Mesenchymal stem cell (in vitro differentiated cells and primary cell): ENCODE data around the gene P4HB.

Experiments used
- DNase-seq: peaks from one replicate; pipeline ENCODE4 v3.0.0-alpha.2; 2013
- H2AFZ ChIP-seq: one replicate; pipeline ENCODE4 v1.6.1; 2013; ENCODE audit warnings: low read depth, mild to moderate bottlenecking, control low read depth, inconsistent platforms, low read length, moderate library complexity
- H2AK5ac ChIP-seq: 2 replicates; pipeline ENCODE4 v1.6.1; 2013; ENCODE audit warnings: low read length, moderate library complexity, mild to moderate bottlenecking, inconsistent platforms; ENCODE audit not compliant: severe bottlenecking
- H2BK120ac ChIP-seq: one replicate; pipeline ENCODE4 v1.6.1; 2013; ENCODE audit warnings: low read depth, mild to moderate bottlenecking, inconsistent platforms, low read length, moderate library complexity
- H2BK12ac ChIP-seq, 2 experiments: one replicate each; pipeline ENCODE4 v1.6.1; 2013; ENCODE audit warnings: inconsistent platforms in 2 of 2, low read length in 2 of 2, mild to moderate bottlenecking in 2 of 2, moderate library complexity in 2 of 2, control low read depth in 1 of 2
- H2BK15ac ChIP-seq: one replicate; pipeline ENCODE4 v1.6.1; 2013; ENCODE audit warnings: mild to moderate bottlenecking, low read depth, inconsistent platforms; ENCODE audit not compliant: poor library complexity, severe bottlenecking
- H2BK5ac ChIP-seq: 2 replicates; pipeline ENCODE4 v1.6.1; 2013; ENCODE audit warnings: low read depth, mild to moderate bottlenecking, low read length, control low read depth, inconsistent platforms; ENCODE audit not compliant: poor library complexity, severe bottlenecking
- H3K14ac ChIP-seq, 2 experiments: one replicate each; pipeline ENCODE4 v1.6.1; 2013; ENCODE audit warnings: inconsistent platforms in 2 of 2, low read length in 2 of 2, control low read depth in 1 of 2, mild to moderate bottlenecking in 1 of 2, moderate library complexity in 1 of 2
- H3K18ac ChIP-seq, 2 experiments: one replicate each; pipeline ENCODE4 v1.6.1; 2013; ENCODE audit warnings: inconsistent platforms in 2 of 2, low read length in 2 of 2, control low read depth in 1 of 2, low read depth in 1 of 2, mild to moderate bottlenecking in 1 of 2
- H3K23ac ChIP-seq, 2 experiments: one replicate each; pipeline ENCODE4 v1.6.1; 2013; ENCODE audit warnings: inconsistent platforms in 2 of 2, low read length in 2 of 2, mild to moderate bottlenecking in 2 of 2, moderate library complexity in 2 of 2, control low read depth in 1 of 2
- H3K27ac ChIP-seq: 2 replicates; pipeline ENCODE4 v1.5.1; 2013; ENCODE audit warnings: mild to moderate bottlenecking, moderate library complexity, low read length, control low read depth, inconsistent platforms; ENCODE audit not compliant: poor library complexity, severe bottlenecking
- H3K27me3 ChIP-seq, 2 experiments: 2 replicates each; pipeline versions ENCODE4 v1.6.1 to v1.7.0; 2013; ENCODE audit warnings: low read length in 2 of 2, mild to moderate bottlenecking in 2 of 2, moderate library complexity in 2 of 2, control low read depth in 1 of 2, inconsistent platforms in 1 of 2; ENCODE audit not compliant: control insufficient read depth in 1 of 2, insufficient read depth in 1 of 2
- H3K36me3 ChIP-seq, 2 experiments: 2 replicates each; pipeline versions ENCODE4 v1.6.1 to v1.7.0; 2013; ENCODE audit warnings: low read length in 2 of 2, control low read depth in 1 of 2, inconsistent platforms in 1 of 2, low read depth in 1 of 2, mild to moderate bottlenecking in 1 of 2; ENCODE audit not compliant: insufficient read depth in 2 of 2, control insufficient read depth in 1 of 2
- H3K4ac ChIP-seq, 2 experiments: one replicate each; pipeline ENCODE4 v1.6.1; 2013; ENCODE audit warnings: inconsistent platforms in 2 of 2, low read length in 2 of 2, mild to moderate bottlenecking in 2 of 2, moderate library complexity in 2 of 2, control low read depth in 1 of 2, low read depth in 1 of 2
- H3K4me1 ChIP-seq: 2 replicates; pipeline ENCODE4 v1.6.1; 2013; ENCODE audit warnings: low read depth, low read length, control low read depth; ENCODE audit not compliant: control insufficient read depth, insufficient read depth
- H3K4me2 ChIP-seq: 2 replicates; pipeline ENCODE4 v1.6.1; 2013; ENCODE audit warnings: low read length, mild to moderate bottlenecking, inconsistent platforms; ENCODE audit not compliant: poor library complexity, severe bottlenecking
- H3K4me3 ChIP-seq, 2 experiments: 2 replicates each; pipeline versions ENCODE4 v1.5.1 to v1.7.0; 2013; ENCODE audit warnings: low read length in 2 of 2, mild to moderate bottlenecking in 2 of 2, control low read depth in 1 of 2, low read depth in 1 of 2; ENCODE audit not compliant: insufficient read depth in 1 of 2
- H3K79me1 ChIP-seq: replicated peaks from 2 replicates; pipeline ENCODE4 v1.6.1; 2013; ENCODE audit warnings: mild to moderate bottlenecking, control low read depth, low read length, inconsistent platforms; ENCODE audit not compliant: poor library complexity, severe bottlenecking
- H3K9ac ChIP-seq: 2 replicates; pipeline ENCODE4 v1.7.0; 2013; ENCODE audit warnings: mild to moderate bottlenecking, low read length, moderate library complexity
- H3K9me3 ChIP-seq: 2 replicates; pipeline ENCODE4 v1.7.0; 2013; ENCODE audit warnings: mild to moderate bottlenecking, low read length; ENCODE audit not compliant: control insufficient read depth
- H4K8ac ChIP-seq: one replicate; pipeline ENCODE4 v1.6.1; 2013; ENCODE audit warnings: inconsistent platforms, mild to moderate bottlenecking, low read length, moderate library complexity
- H4K91ac ChIP-seq: one replicate; pipeline ENCODE4 v1.6.1; 2013; ENCODE audit warnings: mild to moderate bottlenecking, low read length, inconsistent platforms
- WGBS: methylation state at CpG from one replicate; pipeline ENCODE4 v1.1.7; 2013; ENCODE audit warnings: mixed read lengths; 5-methylcytosine and 5-hydroxymethylcytosine counted together

The P4HB gene

GRCh38 chr17:81884968-81885367 is 24.6 kb upstream of the P4HB start:
- H4K91ac ChIP-seq: no peak overlapping the region

GRCh38 chr17:81884520-81884919 is 24.2 kb upstream of the P4HB start:
- Histone ChIP-seq H2AK5ac (no peak overlapping the region), H3K4me1 (peaks cover 25% of the 10 kb centered on the region), H4K91ac (no peak overlapping the region), H3K4ac (no peak overlapping the region), H4K8ac (no peak overlapping the region), H3K27me3 (no peaks in the 10 kb centered on the region), H2BK12ac (no peak overlapping the region), H2BK5ac (no peak overlapping the region), H3K23ac (no peak overlapping the region), H3K79me1 (peaks cover 25% of the 10 kb centered on the region), H3K4me2 (no peak overlapping the region), H2BK15ac (no peak overlapping the region), H3K27ac (no peak overlapping the region), H3K4me3 (no peak overlapping the region), H3K9ac (peak overlapping the region; percentile 14), H3K14ac (no peak overlapping the region), H3K36me3 (peaks cover 74 to 75% of the 10 kb centered on the region in 2 experiments), H2BK120ac (no peak overlapping the region), H3K18ac (no peak overlapping the region), H3K9me3 (no peaks in the 10 kb centered on the region), H2AFZ (no peak overlapping the region)
- WGBS: 96% methylated on average over 11 of the region's 11 CpGs
- no peak for DNase-seq

More at GRCh38 chr17:81884968-81885367, 24.6 kb upstream of the P4HB start:
- H2BK12ac ChIP-seq: no peak overlapping the region
- no peak overlapping the region for H2BK120ac ChIP-seq
- H3K27ac ChIP-seq: no peak overlapping the region
- no peak overlapping the region for H3K4me3 ChIP-seq
- no peak overlapping the region for H4K8ac ChIP-seq
- peaks cover 28% of the 10 kb centered on the region for H3K4me1 ChIP-seq
- peak overlapping the region; percentile 14 for H3K9ac ChIP-seq
- H3K36me3 ChIP-seq: peaks cover 74 to 76% of the 10 kb centered on the region in 2 experiments
- H3K4ac ChIP-seq: no peak overlapping the region
- H3K79me1 ChIP-seq: peaks cover 28% of the 10 kb centered on the region
- H2BK5ac ChIP-seq: no peak overlapping the region
- H3K4me2 ChIP-seq: no peak overlapping the region
- no peaks in the 10 kb centered on the region for H3K9me3 ChIP-seq
- no peak overlapping the region for H2AFZ ChIP-seq
- H2BK15ac ChIP-seq: no peak overlapping the region
- H3K14ac ChIP-seq: no peak overlapping the region
- no peak overlapping the region for H3K18ac ChIP-seq
- H2AK5ac ChIP-seq: no peak overlapping the region
- H3K23ac ChIP-seq: no peak overlapping the region
- DNase-seq: no peak
- no peaks in the 10 kb centered on the region for H3K27me3 ChIP-seq
- 97% methylated on average over 5 of the region's 5 CpGs for WGBS

- no peak overlapping the region for H2AK5ac ChIP-seq
- no peak overlapping the region for H2BK15ac ChIP-seq
- no peak overlapping the region for H4K91ac ChIP-seq
- no peak overlapping the region for H2AFZ ChIP-seq
- no peak overlapping the region for H4K8ac ChIP-seq
- H3K79me1 ChIP-seq: peaks cover 8% of the 10 kb centered on the region
- no peak overlapping the region for H3K4me2 ChIP-seq
- no peak overlapping the region for H2BK12ac ChIP-seq
- H3K36me3 ChIP-seq: peaks cover 35 to 41% of the 10 kb centered on the region in 2 experiments
- H3K27me3 ChIP-seq: no peaks in the 10 kb centered on the region
- no peak overlapping the region for H2BK5ac ChIP-seq
- no peaks in the 10 kb centered on the region for H3K4me1 ChIP-seq
- no peak overlapping the region for H3K23ac ChIP-seq
- H3K9ac ChIP-seq: no peak overlapping the region
- DNase-seq: no peak
- no peak overlapping the region for H3K18ac ChIP-seq
- no peak overlapping the region for H3K4me3 ChIP-seq
- no peaks in the 10 kb centered on the region for H3K9me3 ChIP-seq
- no peak overlapping the region for H3K27ac ChIP-seq
- H3K14ac ChIP-seq: no peak overlapping the region
- 90% methylated on average over 5 of the region's 5 CpGs for WGBS
- no peak overlapping the region for H2BK120ac ChIP-seq
- no peak overlapping the region for H3K4ac ChIP-seq
These were observed 18.8 kb upstream of the P4HB start for GRCh38 chr17:81879121-81879520.

GRCh38 chr17:81878294-81878693 is 18.0 kb upstream of the P4HB start:
- H3K14ac ChIP-seq: no peak overlapping the region
- H2AK5ac ChIP-seq: no peak overlapping the region
- no peak overlapping the region for H2BK12ac ChIP-seq
- H3K4me2 ChIP-seq: no peak overlapping the region
- 96% methylated on average over 3 of the region's 3 CpGs for WGBS
- H3K4me3 ChIP-seq: no peak overlapping the region
- H4K8ac ChIP-seq: no peak overlapping the region
- H3K79me1 ChIP-seq: peaks cover 6% of the 10 kb centered on the region
- peaks cover 27 to 39% of the 10 kb centered on the region in 2 experiments for H3K36me3 ChIP-seq
- no peak overlapping the region for H3K27ac ChIP-seq
- no peaks in the 10 kb centered on the region for H3K27me3 ChIP-seq
- no peak overlapping the region for H4K91ac ChIP-seq
- H2BK120ac ChIP-seq: no peak overlapping the region
- H3K23ac ChIP-seq: no peak overlapping the region
- no peak overlapping the region for H2BK5ac ChIP-seq
- peaks cover 2% of the 10 kb centered on the region for H3K4me1 ChIP-seq
- H3K18ac ChIP-seq: no peak overlapping the region
- H3K9ac ChIP-seq: no peak overlapping the region
- no peak overlapping the region for H2AFZ ChIP-seq
- H2BK15ac ChIP-seq: no peak overlapping the region
- H3K9me3 ChIP-seq: no peaks in the 10 kb centered on the region
- no peak for DNase-seq
- H3K4ac ChIP-seq: no peak overlapping the region
